ENCODE results near the gene TMTC2. TPM values are rescaled to one million over a fixed set of nuclear protein-coding genes. Genes with fewer than 3 reads are reported as not detected.
"Not testable (repeated sequence)": the region's sequence is repeated elsewhere in the genome, so short reads cannot be mapped to it uniquely, and the experiment has no call there.

Gene TMTC2
- total RNA-seq, 1 donor from 2014 or later = 25.5 TPM

DNA sequence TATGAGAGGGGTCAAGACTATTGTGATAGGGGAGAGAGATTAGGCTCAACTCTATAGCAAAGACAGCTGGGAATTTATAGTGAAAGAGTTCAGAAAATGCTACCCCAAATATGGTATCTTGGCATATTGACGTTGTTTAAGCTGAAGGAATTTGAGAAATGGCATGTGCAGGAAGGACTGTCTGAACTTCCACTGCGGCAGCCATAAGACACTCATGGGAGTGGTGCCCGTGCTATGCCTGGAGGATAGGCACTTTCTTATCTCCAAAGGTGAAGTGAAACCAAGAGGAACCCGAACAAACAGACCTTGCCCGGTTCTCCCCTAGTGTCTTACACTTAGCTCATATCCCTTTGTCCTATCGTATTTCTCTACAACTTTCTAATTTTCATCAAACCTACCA lies 390.3 kb downstream of the TMTC2 start:
- no peak for DNase-seq (ENCODE audit: low spot score)
- no peak for ATAC-seq
- intact Hi-C loops (cut with DNase I) = no loop called here

GRCh38 chr12:83082690-83083276 lies 396.1 kb downstream of the TMTC2 start:
- no peak for DNase-seq (ENCODE audit: low spot score)
- intact Hi-C loops (cut with DNase I) = no loop called here
- no peak for ATAC-seq

DNA sequence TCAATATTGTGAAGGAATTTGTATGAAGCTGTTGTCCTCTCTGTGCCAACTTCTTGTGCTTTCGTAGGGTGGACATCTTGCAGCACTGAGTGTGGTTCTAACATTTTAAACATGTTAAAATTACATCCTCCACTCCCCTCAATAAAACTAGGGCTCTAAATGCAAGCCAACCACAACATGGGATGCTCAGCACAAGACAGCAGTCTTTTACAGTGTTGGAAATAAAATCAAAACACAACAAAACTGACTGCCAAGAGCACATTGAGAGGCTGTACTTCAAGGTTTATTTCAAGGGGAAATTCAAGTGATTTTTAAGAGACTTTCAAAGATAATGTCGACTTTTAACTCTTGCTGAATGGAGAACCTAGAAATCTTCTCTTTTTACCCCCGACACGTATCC lies 396.9 kb downstream of the TMTC2 start:
- intact Hi-C loops (cut with DNase I) = no loop called here
- no peak for DNase-seq (ENCODE audit: low spot score)
- no peak for ATAC-seq

- DNase-seq (ENCODE audit: low spot score) (no peak), ATAC-seq (no peak)
- intact Hi-C loops (cut with DNase I) = no loop called here
These were observed 398.0 kb downstream of the TMTC2 start for GRCh38 chr12:83084516-83085234.

GRCh38 chr12:83086023-83086422 lies 399.3 kb downstream of the TMTC2 start:
- intact Hi-C loops (cut with DNase I) = no loop called here
- no peak for DNase-seq (ENCODE audit: low spot score)
- ATAC-seq = no peak

GRCh38 chr12:83089575-83089974 lies 402.9 kb downstream of the TMTC2 start:
- intact Hi-C loops (cut with DNase I) = no loop called here
- DNase-seq (ENCODE audit: low spot score) (no peak), ATAC-seq (no peak)

GRCh38 chr12:83092129-83092528 lies 405.4 kb downstream of the TMTC2 start:
- DNase-seq (ENCODE audit: low spot score) (no peak), ATAC-seq (no peak)
- intact Hi-C loops (cut with DNase I) = no loop called here

DNA sequence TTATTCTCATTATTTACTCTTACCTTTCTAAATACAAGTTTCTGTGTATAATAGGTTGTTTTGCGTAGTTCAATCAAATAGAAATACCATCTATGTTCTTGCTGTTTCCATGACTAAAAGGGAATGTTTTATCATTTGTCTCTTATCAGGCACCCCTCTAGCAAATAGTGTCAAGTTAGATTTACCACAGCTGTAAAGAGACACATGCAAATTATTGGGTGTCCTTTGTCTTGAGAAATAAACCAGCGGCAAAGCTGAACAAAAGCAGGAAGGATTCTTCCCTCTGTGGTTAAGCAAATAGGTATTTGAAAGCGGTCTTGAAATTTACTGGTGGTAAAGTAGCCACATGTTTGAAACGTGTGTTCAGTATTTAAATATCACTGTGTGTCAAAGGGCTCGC lies 405.9 kb downstream of the TMTC2 start:
- no peak for ATAC-seq
- intact Hi-C loops (cut with DNase I) = no loop called here
- no peak for DNase-seq (ENCODE audit: low spot score)

DNA sequence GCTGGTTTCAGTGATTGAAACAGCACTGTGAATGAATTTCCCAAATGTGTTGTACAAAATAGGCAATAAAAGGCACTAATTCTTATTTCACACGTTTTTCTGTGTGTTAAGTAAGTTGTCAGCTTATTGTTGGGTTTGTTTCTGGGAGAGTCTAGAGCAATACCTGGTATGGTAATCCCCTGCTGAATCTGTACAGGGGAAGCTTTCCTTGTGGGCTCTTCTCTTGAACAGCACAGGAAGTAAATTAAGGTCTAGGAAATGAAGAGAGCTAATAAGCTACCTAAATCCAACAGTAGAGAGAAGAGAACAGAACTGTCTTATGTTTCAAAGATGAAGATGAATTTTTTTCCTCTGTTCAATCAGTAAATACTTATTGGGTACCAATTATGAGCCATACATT lies 406.7 kb downstream of the TMTC2 start:
- intact Hi-C loops (cut with DNase I) = no loop called here
- no peak for ATAC-seq
- DNase-seq (ENCODE audit: low spot score) = no peak

- no peak for ATAC-seq
- intact Hi-C loops (cut with DNase I) = no loop called here
- DNase-seq (ENCODE audit: low spot score) = no peak
These were observed 411.1 kb downstream of the TMTC2 start for GRCh38 chr12:83097643-83098342.

- DNase-seq (ENCODE audit: low spot score) (no peak), ATAC-seq (no peak)
- intact Hi-C loops (cut with DNase I) = no loop called here
These were observed 412.7 kb downstream of the TMTC2 start for GRCh38 chr12:83099436-83099835.

GRCh38 chr12:83102499-83102898 lies 415.8 kb downstream of the TMTC2 start:
- intact Hi-C loops (cut with DNase I) = no loop called here
- ATAC-seq (no peak), DNase-seq (ENCODE audit: low spot score) (no peak)

DNA sequence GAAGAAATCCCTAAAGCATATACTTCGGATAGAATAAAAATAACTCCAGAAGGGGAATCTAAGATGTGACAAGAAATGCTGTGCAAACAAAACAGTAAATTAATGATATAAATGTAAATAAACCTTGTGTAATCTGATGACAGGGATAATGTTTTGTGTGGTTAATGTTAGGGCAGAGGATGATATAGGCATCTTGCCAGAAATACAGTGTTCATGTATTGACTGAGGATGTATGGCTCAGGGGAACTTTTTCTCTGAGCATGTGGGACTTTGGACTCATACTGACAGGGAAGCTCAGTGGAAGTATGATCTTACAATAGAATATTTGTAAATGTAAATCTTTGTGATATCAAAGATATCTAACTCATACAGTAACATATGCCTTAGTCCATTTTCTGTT lies 420.2 kb downstream of the TMTC2 start:
- intact Hi-C loops (cut with DNase I) = no loop called here
- DNase-seq (ENCODE audit: low spot score) (no peak), ATAC-seq (no peak)

DNA sequence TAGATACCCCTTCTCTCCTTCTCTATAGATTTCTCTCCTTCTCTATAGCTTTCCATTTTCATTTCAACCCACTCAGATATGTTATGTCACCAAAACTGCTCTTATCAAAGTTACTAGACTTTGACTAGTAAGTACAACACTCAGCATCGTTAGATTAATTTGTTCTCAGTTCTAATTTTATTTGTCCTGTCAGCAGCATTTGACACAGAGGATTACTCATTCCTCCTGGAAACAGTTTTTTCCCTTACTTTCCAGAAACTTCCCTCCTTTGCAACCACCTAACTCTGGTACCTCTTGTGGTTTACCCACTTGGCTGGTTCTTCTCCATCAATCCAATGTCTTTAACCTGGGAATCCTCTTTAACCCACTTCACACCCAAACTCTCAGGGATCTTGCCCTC lies 423.7 kb downstream of the TMTC2 start:
- ATAC-seq (no peak), DNase-seq (ENCODE audit: low spot score) (no peak)
- intact Hi-C loops (cut with DNase I) = no loop called here

DNA sequence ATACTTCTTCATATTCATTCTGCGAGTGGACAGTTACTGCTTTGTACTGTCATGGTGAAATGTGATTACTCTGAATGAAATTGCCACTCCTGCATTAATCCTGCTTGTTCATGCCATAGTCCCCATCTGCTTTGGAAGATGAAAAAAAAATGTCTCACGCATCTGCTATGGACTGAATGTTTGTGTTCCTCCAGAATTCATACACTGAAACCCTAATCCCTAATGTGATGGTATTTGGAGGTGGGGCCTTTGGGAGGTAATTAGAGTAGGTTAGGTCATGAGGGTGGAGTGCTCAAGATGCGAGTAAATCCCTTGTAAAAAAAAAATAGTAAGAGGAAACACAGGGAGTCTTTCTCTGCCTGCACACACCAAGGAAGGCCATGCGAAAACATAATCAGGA lies 427.2 kb downstream of the TMTC2 start:
- DNase-seq (ENCODE audit: low spot score) = no peak
- no peak for ATAC-seq
- intact Hi-C loops (cut with DNase I) = no loop called here

GRCh38 chr12:83114966-83115365 lies 428.3 kb downstream of the TMTC2 start:
- no peak for DNase-seq (ENCODE audit: low spot score)
- intact Hi-C loops (cut with DNase I) = no loop called here
- no peak for ATAC-seq

GRCh38 chr12:83117926-83118325 lies 431.2 kb downstream of the TMTC2 start:
- DNase-seq (ENCODE audit: low spot score); intact Hi-C loops (cut with DNase I); ATAC-seq: not testable (repeated sequence)

- intact Hi-C loops (cut with DNase I) = no loop called here
- peak; percentile 13 for ATAC-seq
- DNase-seq (ENCODE audit: low spot score) = no peak
These were observed 435.4 kb downstream of the TMTC2 start for GRCh38 chr12:83121897-83122622.

DNA sequence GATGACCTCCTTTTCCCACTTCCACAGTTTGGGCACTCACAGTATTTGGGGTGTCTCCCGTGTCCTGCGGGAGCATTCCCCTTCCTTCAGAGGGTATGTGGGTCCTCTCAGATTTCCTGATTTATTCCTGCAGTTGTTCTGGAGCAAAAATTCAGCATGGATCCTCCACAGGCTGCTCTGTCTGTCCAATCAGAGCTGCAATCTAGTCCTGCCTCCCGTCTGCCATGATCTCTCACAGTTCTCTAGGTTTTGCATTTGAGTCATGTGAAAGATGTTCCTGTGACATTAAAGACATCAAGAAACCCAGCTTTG lies 435.9 kb downstream of the TMTC2 start:
- ATAC-seq (no peak), DNase-seq (ENCODE audit: low spot score) (no peak)
- intact Hi-C loops (cut with DNase I) = no loop called here

DNA sequence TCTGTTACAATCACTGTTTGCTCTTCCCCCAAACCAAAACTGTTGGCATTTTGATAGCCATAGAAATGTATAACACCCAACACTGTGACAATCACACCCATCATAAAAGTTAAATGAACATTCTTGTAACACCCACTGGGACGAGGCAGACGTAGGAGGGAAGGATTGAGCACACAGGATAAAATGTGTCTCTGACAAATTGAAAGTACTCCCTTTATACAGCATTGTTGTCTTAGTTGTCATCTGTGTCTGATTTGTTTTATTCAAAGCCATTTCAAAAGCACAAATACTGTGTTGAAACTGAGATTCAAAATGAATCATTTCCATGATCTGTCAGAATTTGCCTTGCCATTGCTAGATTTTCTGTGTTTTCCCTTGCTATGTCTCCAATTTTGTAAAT lies 436.3 kb downstream of the TMTC2 start:
- ATAC-seq = no peak
- intact Hi-C loops (cut with DNase I) = no loop called here
- DNase-seq (ENCODE audit: low spot score) = no peak

All from sciatic nerve (tissue), 2 donors.